ENCODE results near the gene ENPP7. TPM values are rescaled to one million over a fixed set of nuclear protein-coding genes. Genes with fewer than 3 reads are reported as not detected.
A peak's percentile ranks its signal among the peaks of the same experiment; 100 is the strongest.

ENPP7 gene
- total RNA-seq, 1 experiment from 2014 or later = not detected

DNA sequence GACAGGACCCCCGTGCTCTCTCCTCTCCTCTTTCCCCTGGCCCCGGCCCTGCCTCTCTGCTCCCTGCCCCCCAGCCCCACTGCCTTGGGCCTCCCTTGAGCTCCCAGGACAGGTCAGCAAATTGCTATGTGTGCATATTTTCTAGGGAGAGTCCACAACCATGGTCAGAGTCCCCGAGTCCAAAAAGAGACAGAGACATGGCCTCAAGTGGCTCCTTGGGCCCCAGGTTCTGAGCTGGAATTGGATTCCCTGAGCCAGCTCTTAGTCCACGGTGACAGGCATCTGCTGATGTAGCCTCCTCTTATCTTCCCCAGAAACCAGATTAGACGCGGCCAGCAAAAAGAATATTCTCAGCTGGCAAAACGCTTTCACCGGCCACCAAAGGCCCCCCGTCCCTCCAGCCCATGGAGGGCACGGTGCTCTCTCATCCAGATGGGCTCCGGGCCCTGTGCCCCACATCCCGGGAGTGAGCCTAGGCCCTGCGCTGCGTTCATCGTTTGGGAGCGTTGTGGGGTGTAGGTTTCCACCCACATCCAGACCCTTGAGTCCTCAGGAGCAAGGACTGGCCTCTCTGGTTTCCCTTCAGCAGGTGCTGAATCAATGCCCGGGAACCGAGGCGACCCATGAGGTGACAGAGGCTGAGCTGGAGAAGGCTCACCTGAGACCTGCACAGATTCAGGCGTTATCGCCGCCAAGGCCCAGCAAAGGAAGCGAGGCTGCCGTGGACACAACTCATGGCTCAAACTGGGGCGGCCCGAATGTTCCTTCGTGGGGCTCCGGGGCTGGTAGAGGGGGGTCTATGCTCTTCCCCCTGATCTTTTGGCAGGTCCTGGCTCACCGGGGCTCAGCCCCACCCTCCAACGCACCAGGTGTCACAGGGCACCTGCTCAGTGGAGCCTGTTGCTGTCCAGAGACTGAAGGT is 16.3 kb upstream of the ENPP7 start:
- Histone ChIP-seq H3K27ac (no peak overlapping the region), H3K27me3 (peaks cover 21% of the 10 kb centered on the region)
- DNase-seq = no peak

DNA sequence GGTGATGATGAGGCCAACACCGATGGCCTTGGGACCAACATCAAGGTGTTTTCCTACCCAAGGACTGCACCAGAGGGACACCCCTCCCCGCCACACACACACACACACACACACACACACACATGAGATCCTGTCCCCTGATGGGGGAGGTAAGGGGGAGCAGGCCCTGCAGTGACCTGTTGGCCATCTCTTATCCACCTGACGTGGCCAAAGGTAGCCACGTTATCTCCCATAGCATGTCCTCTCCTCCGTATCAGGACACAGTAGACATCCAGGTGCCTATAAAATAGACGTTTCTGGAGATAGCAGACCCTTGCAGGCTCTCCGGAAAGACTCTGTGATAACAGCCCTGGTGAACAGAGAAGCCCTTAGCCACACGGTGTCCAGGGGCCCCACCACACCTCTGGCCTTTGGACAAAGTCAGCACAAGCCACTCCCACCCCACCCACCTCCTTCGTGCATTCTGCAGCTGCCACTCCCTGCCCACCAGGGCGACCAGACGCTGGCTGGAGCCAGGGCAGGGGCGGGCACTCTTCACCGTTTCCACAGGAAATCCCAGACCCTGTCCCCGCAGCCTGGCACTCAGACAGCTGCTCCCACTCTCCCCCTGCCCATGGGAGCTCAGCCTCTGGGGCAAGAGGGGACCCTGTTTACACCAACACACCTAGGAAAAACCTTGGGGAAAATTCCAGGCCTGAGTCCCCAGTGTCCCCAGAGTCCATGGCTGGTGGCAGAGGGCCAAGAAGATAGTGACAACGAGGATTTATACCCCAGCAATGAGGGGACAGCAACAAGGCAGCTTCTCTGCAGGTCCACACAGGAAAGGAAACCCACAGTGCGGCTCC is 15.4 kb upstream of the ENPP7 start:
- Histone ChIP-seq H3K27me3 (peaks cover 21% of the 10 kb centered on the region), H3K27ac (no peak overlapping the region), H3K4me1 (no peaks in the 10 kb centered on the region), H3K9me3 (replicated peaks) (no peaks in the 10 kb centered on the region), H3K36me3 (no peaks in the 10 kb centered on the region), H3K4me3 (no peak overlapping the region)
- no peak for DNase-seq

More for the DNA sequence above, 16.3 kb upstream of the ENPP7 start:
- H3K36me3 ChIP-seq = no peaks in the 10 kb centered on the region
- H3K9me3 ChIP-seq (replicated peaks) = no peaks in the 10 kb centered on the region
- H3K4me1 ChIP-seq = no peaks in the 10 kb centered on the region
- no peak overlapping the region for H3K4me3 ChIP-seq

- no peak overlapping the region for H3K27ac ChIP-seq
- H3K9me3 ChIP-seq (replicated peaks) = no peaks in the 10 kb centered on the region
- H3K4me3 ChIP-seq = no peak overlapping the region
- H3K36me3 ChIP-seq = no peaks in the 10 kb centered on the region
- H3K27me3 ChIP-seq = peaks cover 24% of the 10 kb centered on the region
- no peaks in the 10 kb centered on the region for H3K4me1 ChIP-seq
- no peak for DNase-seq
Observed at GRCh38 chr17:79715943-79716797, 14.6 kb upstream of the ENPP7 start.

- no peaks in the 10 kb centered on the region for H3K4me1 ChIP-seq
- H3K36me3 ChIP-seq = no peaks in the 10 kb centered on the region
- no peak overlapping the region for H3K27ac ChIP-seq
- no peaks in the 10 kb centered on the region for H3K9me3 ChIP-seq (replicated peaks)
- H3K4me3 ChIP-seq = no peak overlapping the region
- peaks cover 19% of the 10 kb centered on the region for H3K27me3 ChIP-seq
- no peak for DNase-seq
Observed at GRCh38 chr17:79720705-79721292, 9.9 kb upstream of the ENPP7 start.

DNA sequence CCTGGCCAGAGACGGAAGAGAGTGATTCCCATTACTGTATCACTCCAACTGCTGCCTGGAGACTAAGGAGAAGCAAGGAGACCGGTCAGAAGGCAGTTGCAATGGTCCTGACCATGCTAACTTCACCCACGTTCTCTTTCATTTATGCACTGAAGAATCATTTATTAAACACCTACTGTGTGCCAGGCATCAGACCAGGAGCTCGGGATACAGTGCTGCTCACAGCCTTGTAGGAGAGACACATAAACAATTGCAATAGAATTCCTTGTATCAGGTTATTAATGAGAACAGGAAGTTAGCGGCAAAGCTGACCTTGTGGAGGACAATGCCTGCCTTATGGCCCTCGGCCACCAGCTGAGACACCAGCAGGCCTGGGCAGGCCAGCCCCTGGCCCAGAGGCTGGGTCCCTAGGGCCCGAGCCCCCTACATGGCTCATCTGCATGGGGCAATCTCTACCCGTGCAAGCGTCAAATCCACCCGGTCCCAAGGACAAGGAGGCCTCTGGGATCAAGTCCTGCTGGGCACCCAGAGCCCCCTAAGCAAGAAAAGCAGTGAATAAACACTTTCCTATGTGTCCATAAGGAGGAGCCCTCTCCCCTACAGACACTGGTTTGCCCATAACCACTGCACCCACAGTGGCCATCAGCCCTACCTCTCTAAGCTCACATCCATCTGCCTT is 8.6 kb upstream of the ENPP7 start:
- H3K9me3 ChIP-seq (replicated peaks) = no peaks in the 10 kb centered on the region
- no peak overlapping the region for H3K27ac ChIP-seq
- no peak overlapping the region for H3K4me3 ChIP-seq
- peak; percentile 45 to 75 for DNase-seq
- no peaks in the 10 kb centered on the region for H3K4me1 ChIP-seq
- peaks cover 17% of the 10 kb centered on the region for H3K27me3 ChIP-seq
- no peaks in the 10 kb centered on the region for H3K36me3 ChIP-seq

DNA sequence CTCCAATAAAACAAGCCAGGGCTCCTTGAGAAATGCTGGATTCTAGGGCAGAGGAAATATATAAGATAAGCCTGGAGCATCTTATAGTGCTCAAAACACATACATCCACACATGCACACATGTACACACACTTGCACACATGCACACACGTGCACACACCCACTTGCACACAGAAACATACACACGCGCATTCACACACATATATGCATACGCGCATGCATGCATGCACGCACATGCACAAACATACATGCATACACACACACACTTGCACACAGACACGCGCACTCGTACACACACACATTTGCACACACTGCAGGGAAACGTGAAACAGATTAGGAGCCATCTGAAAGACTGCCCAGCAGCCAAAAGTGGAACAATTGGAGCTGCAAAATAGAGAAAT is 8.0 kb upstream of the ENPP7 start:
- Histone ChIP-seq H3K4me3 (no peak overlapping the region), H3K4me1 (no peaks in the 10 kb centered on the region), H3K27me3 (peaks cover 14% of the 10 kb centered on the region), H3K27ac (no peak overlapping the region), H3K9me3 (replicated peaks) (no peaks in the 10 kb centered on the region), H3K36me3 (no peaks in the 10 kb centered on the region)
- DNase-seq = no peak

GRCh38 chr17:79728169-79728907 is 2.4 kb upstream of the ENPP7 start:
- H3K27ac ChIP-seq = no peak overlapping the region
- H3K36me3 ChIP-seq = no peaks in the 10 kb centered on the region
- H3K9me3 ChIP-seq (replicated peaks) = no peaks in the 10 kb centered on the region
- peak overlapping the region; percentile 11 for H3K4me3 ChIP-seq
- no peaks in the 10 kb centered on the region for H3K4me1 ChIP-seq
- 0 out of 2 replicates have a peak, but pooled peaks cover 6% of the 10 kb centered on the region for H3K27me3 ChIP-seq
- DNase-seq = peak; percentile 90 to 96

DNA sequence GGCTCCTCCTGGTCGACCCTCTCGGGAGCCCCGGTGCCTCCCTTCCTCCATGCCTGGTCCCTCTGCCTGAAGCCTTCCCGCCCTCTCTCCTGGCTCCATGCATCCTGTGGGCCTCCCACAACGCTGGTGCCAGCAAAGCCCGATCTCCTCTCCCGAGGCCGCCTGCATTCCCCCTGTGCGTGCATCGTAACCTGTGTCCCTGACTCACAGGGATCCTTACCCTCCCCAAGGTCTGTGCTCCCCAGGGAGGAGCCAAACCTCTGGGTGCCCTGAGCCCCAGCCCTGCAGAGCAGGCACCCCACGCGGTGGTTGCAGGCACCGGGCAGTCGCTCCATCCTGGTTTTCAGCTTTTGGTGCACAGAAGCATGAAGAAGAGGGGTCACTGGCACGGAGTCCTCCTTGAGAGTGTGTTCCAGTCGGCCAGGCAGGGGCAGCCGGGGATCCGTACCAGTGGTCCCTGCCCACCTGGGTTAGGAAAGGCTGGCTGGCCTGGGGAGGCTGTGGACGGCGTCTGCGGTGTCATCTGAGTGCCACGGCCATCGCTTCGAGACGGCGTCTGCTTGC is 1.8 kb upstream of the ENPP7 start:
- H3K27me3 ChIP-seq = peaks cover 11% of the 10 kb centered on the region; the same call in 1 of the 2 replicates
- H3K4me1 ChIP-seq = no peaks in the 10 kb centered on the region
- no peaks in the 10 kb centered on the region for H3K9me3 ChIP-seq (replicated peaks)
- DNase-seq = no peak
- no peaks in the 10 kb centered on the region for H3K36me3 ChIP-seq
- peak overlapping the region; percentile 11 for H3K4me3 ChIP-seq
- H3K27ac ChIP-seq = no peak overlapping the region

- H3K4me1 ChIP-seq = no peaks in the 10 kb centered on the region
- no peaks in the 10 kb centered on the region for H3K36me3 ChIP-seq
- H3K27ac ChIP-seq = no peak overlapping the region
- H3K27me3 ChIP-seq = peaks cover 6% of the 10 kb centered on the region; the same call in 1 of the 2 replicates
- no peak overlapping the region for H3K4me3 ChIP-seq
- H3K9me3 ChIP-seq (replicated peaks) = no peaks in the 10 kb centered on the region
- no peak for DNase-seq
Observed at GRCh38 chr17:79729761-79730160, 982 bp upstream of the ENPP7 start.

DNA sequence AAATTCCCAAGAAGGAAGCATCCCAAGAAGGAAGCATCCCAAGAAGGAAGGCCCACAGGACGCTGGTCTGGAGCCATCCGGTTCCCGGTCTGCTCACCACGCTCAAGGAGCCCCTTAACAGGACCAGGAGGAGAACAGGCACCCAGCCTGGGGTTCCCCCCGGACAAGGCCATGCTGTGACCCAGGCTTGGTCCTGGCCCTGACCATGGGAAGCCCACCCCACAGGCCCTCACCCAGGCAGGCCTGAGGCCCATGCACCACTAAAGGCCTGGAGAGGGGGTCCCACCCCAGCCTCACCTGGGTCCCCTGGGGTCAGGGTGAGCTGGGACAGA is 340 bp upstream of the ENPP7 start:
- H3K36me3 ChIP-seq = no peaks in the 10 kb centered on the region
- peaks cover 6% of the 10 kb centered on the region; the same call in 1 of the 2 replicates for H3K27me3 ChIP-seq
- no peak overlapping the region for H3K27ac ChIP-seq
- no peak for DNase-seq
- H3K4me1 ChIP-seq = no peaks in the 10 kb centered on the region
- no peak overlapping the region for H3K4me3 ChIP-seq
- no peaks in the 10 kb centered on the region for H3K9me3 ChIP-seq (replicated peaks)

DNA sequence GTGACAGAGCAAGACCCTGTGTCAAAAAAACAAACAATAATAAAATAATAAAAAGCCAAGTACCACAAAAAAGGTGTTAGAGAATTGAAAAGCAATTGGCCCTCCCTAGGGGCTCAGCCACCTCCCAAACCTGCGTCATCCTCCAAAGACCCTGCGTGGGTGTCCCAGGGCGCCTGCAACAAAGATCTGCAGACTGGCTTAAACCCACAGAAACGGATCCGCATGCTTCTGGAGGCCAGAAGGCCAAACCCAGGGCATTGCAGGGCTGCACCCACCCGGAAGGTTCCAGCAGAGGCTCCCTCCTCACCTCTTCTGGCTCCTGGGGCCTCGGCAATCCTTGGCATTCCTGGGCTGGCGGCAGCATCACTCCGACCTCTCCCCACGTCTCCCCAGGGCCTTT is 1.5 kb downstream of the ENPP7 start:
- no peak for DNase-seq
- no peaks in the 10 kb centered on the region for H3K36me3 ChIP-seq
- H3K4me1 ChIP-seq = no peaks in the 10 kb centered on the region
- H3K27ac ChIP-seq = no peak overlapping the region
- no peaks in the 10 kb centered on the region for H3K9me3 ChIP-seq (replicated peaks)
- no peak overlapping the region for H3K4me3 ChIP-seq
- peaks cover 13% of the 10 kb centered on the region; the same call in 1 of the 2 replicates for H3K27me3 ChIP-seq

DNA sequence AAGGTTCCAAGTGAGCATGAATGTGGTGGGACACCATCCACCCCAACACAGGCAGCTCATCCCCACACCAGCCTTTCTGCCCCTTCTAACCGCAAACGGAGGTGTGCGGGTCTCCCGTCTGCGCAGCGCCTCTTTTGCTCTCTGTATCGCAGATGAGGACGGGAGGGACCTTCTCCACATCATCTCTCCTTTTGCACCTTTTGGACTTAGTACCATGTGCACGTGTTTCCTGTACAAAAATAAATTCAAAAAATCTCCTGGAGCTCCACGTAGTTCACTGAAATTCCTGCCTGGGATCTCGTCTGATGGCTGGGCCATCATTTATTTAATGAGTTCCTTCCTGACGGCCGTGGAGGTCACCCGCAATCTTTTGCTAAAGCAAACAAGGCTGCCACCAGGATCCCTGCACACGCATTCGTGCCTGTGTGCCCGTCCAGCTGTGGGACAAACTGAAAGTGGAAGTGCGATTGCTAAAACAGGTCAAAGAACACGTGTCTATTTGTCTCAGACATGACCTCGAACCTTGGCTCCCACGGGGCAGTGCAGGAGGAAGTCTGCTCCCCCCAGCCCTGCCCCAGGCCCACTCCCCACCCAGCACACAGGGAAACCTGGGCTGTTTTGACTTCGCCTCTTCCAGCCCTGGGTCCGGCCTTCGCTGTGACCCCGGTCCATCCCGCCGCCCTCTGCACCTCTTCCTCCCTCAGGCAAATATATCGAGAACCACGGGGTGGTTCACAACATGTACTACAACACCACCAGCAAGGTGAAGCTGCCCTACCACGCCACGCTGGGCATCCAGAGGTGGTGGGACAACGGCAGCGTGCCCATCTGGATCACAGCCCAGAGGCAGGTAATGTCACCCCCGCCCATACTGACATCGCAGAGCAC is 2.3 kb downstream of the ENPP7 start:
- H3K4me1 ChIP-seq = no peaks in the 10 kb centered on the region
- no peak overlapping the region for H3K4me3 ChIP-seq
- peaks cover 21% of the 10 kb centered on the region for H3K27me3 ChIP-seq
- H3K36me3 ChIP-seq = no peaks in the 10 kb centered on the region
- H3K27ac ChIP-seq = no peak overlapping the region
- H3K9me3 ChIP-seq (replicated peaks) = no peaks in the 10 kb centered on the region
- DNase-seq = no peak
